GM23338 (cell line): ENCODE data around the gene PCDHA8.

Experiments used
- CREB1 ChIP-seq: fragments of 250-450 bp; sonication (Bioruptor Pico); IDR thresholded peaks from 2 replicates; pipeline ENCODE4 v1.5.0; 2020; ENCODE audit warnings: low read depth, mild to moderate bottlenecking, moderate library complexity
- EZH2 ChIP-seq: fragments of 200-600 bp; sonication (generic); IDR thresholded peaks from one replicate; pipeline ENCODE4 v1.8.0; 2017; ENCODE audit warnings: antibody characterized with exemption, mild to moderate bottlenecking, low read depth; ENCODE audit not compliant: unreplicated experiment
- EZH2phosphoT487 ChIP-seq: fragments of 200-600 bp; sonication (generic); IDR thresholded peaks from one replicate; pipeline ENCODE4 v1.8.1; 2018; ENCODE audit warnings: antibody characterized with exemption; ENCODE audit not compliant: unreplicated experiment
- JUNB ChIP-seq: IDR thresholded peaks from one replicate; pipeline ENCODE4 v1.6.1; 2016; ENCODE audit warnings: antibody characterized with exemption; ENCODE audit not compliant: unreplicated experiment
- NANOG ChIP-seq: IDR thresholded peaks from 2 replicates; pipeline ENCODE4 v1.6.1; 2016; ENCODE audit warnings: antibody characterized with exemption, borderline replicate concordance
- POLR2AphosphoS5 ChIP-seq: IDR thresholded peaks from 2 replicates; pipeline ENCODE4 v1.6.1; 2016; ENCODE audit warnings: antibody characterized with exemption, low read depth
- TF ChIP-seq, protein P1 (sequence below), 2 experiments: fragments of 200-600 bp in 1 of 2; sonication (generic) in 1 of 2; conservative IDR thresholded peaks; 2 replicates each; pipeline versions ENCODE4 v1.5.1 to v1.6.1; 2016 to 2017; ENCODE audit warnings: antibody characterized with exemption in 2 of 2, low read depth in 2 of 2, mild to moderate bottlenecking in 2 of 2, moderate library complexity in 1 of 2
- TF ChIP-seq, protein P2 (sequence below): IDR thresholded peaks from one replicate; pipeline ENCODE4 v1.6.1; 2018; ENCODE audit warnings: antibody characterized with exemption; ENCODE audit not compliant: unreplicated experiment

GRCh38 chr5:140883927-140884697, 43.1 kb downstream of the PCDHA8 start:
- TF ChIP-seq POLR2AphosphoS5 (no peak), EZH2phosphoT487 (no peak), EZH2 (no peak), NANOG (no peak), JUNB (no peak), CREB1 (CRISPR knock-in tag) (no peak)
- TF ChIP-seq, protein P1, sequence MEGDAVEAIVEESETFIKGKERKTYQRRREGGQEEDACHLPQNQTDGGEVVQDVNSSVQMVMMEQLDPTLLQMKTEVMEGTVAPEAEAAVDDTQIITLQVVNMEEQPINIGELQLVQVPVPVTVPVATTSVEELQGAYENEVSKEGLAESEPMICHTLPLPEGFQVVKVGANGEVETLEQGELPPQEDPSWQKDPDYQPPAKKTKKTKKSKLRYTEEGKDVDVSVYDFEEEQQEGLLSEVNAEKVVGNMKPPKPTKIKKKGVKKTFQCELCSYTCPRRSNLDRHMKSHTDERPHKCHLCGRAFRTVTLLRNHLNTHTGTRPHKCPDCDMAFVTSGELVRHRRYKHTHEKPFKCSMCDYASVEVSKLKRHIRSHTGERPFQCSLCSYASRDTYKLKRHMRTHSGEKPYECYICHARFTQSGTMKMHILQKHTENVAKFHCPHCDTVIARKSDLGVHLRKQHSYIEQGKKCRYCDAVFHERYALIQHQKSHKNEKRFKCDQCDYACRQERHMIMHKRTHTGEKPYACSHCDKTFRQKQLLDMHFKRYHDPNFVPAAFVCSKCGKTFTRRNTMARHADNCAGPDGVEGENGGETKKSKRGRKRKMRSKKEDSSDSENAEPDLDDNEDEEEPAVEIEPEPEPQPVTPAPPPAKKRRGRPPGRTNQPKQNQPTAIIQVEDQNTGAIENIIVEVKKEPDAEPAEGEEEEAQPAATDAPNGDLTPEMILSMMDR (conservative IDR thresholded peaks at IDR 0.05; ENCODE audit: low read depth in 2 of 2), result no peak
- TF ChIP-seq, protein P2, sequence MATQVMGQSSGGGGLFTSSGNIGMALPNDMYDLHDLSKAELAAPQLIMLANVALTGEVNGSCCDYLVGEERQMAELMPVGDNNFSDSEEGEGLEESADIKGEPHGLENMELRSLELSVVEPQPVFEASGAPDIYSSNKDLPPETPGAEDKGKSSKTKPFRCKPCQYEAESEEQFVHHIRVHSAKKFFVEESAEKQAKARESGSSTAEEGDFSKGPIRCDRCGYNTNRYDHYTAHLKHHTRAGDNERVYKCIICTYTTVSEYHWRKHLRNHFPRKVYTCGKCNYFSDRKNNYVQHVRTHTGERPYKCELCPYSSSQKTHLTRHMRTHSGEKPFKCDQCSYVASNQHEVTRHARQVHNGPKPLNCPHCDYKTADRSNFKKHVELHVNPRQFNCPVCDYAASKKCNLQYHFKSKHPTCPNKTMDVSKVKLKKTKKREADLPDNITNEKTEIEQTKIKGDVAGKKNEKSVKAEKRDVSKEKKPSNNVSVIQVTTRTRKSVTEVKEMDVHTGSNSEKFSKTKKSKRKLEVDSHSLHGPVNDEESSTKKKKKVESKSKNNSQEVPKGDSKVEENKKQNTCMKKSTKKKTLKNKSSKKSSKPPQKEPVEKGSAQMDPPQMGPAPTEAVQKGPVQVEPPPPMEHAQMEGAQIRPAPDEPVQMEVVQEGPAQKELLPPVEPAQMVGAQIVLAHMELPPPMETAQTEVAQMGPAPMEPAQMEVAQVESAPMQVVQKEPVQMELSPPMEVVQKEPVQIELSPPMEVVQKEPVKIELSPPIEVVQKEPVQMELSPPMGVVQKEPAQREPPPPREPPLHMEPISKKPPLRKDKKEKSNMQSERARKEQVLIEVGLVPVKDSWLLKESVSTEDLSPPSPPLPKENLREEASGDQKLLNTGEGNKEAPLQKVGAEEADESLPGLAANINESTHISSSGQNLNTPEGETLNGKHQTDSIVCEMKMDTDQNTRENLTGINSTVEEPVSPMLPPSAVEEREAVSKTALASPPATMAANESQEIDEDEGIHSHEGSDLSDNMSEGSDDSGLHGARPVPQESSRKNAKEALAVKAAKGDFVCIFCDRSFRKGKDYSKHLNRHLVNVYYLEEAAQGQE, result no peak
